Measurements from ENCODE around the gene S100Z. TPM values are rescaled to one million over a fixed set of nuclear protein-coding genes. Genes with fewer than 3 reads are reported as not detected.

S100Z gene
- total and polyA plus RNA-seq, 9 donors: 0.08 to 1.2 (median 0.22) TPM; not detected in 5

DNA sequence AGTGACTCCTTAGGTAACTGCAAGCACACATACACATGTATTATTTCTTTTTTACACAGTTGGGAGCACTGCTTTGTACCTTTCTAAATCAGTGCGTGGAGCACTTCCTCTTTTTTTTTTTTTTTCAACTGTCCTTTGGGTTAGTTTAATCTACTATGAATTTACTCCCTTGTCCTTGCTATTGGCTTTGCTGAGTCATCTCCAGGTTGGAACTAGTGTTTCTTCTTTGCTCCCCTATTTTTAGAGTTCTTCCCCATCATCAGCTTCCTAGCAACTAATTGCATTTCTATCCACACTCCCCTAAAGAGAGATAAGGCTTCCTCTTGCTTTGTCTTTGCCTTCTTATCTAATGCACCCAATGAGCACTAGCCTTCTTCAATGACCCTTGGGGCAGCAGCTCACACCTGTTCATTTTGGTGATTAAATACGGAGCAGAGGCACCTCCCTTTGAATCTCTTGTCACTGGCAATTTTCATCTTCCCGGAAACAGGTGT, 24.3 kb downstream of the S100Z start:
- Histone ChIP-seq H3K4me1 (ENCODE audit: insufficient read depth) (no peaks in the 10 kb centered on the region), H3K36me3 (no peaks in the 10 kb centered on the region), H3K27me3 (no peaks in the 10 kb centered on the region), H3K9me3 (no peaks in the 10 kb centered on the region), H3K27ac (no peak overlapping the region), H3K4me3 (no peak overlapping the region)
- intact Hi-C loops (cut with DNase I): no loop called here
- no peak for DNase-seq
- 21 to 39% (median 33%) methylated on average over 3 of the region's 3 CpGs for WGBS, 3 donors
- TF ChIP-seq EP300 (IDR thresholded peaks at IDR 0.05): no peak
- TF ChIP-seq, protein P1, sequence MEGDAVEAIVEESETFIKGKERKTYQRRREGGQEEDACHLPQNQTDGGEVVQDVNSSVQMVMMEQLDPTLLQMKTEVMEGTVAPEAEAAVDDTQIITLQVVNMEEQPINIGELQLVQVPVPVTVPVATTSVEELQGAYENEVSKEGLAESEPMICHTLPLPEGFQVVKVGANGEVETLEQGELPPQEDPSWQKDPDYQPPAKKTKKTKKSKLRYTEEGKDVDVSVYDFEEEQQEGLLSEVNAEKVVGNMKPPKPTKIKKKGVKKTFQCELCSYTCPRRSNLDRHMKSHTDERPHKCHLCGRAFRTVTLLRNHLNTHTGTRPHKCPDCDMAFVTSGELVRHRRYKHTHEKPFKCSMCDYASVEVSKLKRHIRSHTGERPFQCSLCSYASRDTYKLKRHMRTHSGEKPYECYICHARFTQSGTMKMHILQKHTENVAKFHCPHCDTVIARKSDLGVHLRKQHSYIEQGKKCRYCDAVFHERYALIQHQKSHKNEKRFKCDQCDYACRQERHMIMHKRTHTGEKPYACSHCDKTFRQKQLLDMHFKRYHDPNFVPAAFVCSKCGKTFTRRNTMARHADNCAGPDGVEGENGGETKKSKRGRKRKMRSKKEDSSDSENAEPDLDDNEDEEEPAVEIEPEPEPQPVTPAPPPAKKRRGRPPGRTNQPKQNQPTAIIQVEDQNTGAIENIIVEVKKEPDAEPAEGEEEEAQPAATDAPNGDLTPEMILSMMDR (IDR thresholded peaks at IDR 0.05): no peak
- TF ChIP-seq POLR2A (IDR thresholded peaks at IDR 0.05): no peak

DNA sequence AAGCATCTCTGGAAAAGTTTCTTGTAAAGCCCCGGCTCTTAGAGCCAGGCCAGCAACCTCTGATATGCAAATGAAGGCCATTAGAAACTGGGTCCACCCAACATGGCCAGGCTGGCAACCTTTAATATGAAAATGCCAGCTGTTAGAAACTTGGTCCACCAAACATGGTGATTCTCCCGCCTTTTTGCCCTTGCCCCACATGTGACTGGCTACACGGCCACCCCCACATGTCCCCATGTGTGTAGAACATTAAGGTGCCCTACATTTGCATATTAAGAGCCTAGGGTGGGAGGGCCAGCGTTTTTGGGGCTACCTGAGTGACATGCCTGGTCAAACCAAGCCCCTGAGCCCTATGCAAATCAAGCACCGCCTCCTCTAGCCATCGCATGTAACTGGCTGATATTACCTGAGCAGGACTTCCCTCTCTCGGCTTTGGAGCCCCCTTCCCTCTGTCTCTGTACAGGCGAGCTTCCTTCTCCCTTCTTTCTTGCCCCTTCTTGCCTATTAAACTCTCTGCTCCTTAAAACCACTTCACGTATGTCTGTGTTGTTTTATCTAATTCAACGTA, 39.0 kb downstream of the S100Z start:
- Histone ChIP-seq H3K4me1 (ENCODE audit: insufficient read depth) (no peaks in the 10 kb centered on the region), H3K36me3 (no peaks in the 10 kb centered on the region), H3K4me3 (no peak overlapping the region), H3K27ac (no peak overlapping the region), H3K9me3 (no peaks in the 10 kb centered on the region), H3K27me3 (no peaks in the 10 kb centered on the region)
- TF ChIP-seq POLR2A (IDR thresholded peaks at IDR 0.05) (no peak), EP300 (IDR thresholded peaks at IDR 0.05) (no peak)
- TF ChIP-seq, protein P1 (IDR thresholded peaks at IDR 0.05): no peak
- whole genome bisulfite sequencing, 3 donors: 67 to 80% (median 73%) methylated on average over 10 of the region's 10 CpGs
- intact Hi-C loops (cut with DNase I): no loop called here
- DNase-seq: no peak

DNA sequence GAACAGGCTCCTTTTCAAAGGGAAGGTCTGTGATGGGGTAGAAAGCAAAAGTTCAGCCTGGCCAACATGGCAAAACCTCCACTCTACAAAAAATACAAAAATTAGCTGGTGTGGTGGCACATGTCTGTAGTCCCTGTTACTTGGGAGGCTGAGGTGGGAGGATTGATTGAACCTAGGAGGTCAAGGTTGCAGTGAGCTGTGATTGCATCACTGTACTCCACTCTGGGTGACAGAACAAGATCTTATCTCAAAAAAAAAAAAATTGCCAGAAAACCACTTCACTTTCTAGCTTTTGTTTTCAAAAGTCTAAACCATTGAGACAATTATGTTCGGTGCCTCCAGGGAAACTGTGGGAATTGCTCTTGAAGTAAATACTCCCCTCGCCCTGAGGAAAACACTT, 43.5 kb downstream of the S100Z start:
- Histone ChIP-seq H3K9me3 (no peaks in the 10 kb centered on the region), H3K4me1 (ENCODE audit: insufficient read depth) (no peaks in the 10 kb centered on the region), H3K27me3 (no peaks in the 10 kb centered on the region), H3K4me3 (no peak overlapping the region), H3K27ac (no peak overlapping the region), H3K36me3 (no peaks in the 10 kb centered on the region)
- intact Hi-C loops (cut with DNase I): no loop called here
- TF ChIP-seq EP300 (IDR thresholded peaks at IDR 0.05): no peak
- WGBS, 3 donors: 74 to 82% (median 77%) methylated on average over 2 of the region's 2 CpGs
- no peak for DNase-seq

DNA sequence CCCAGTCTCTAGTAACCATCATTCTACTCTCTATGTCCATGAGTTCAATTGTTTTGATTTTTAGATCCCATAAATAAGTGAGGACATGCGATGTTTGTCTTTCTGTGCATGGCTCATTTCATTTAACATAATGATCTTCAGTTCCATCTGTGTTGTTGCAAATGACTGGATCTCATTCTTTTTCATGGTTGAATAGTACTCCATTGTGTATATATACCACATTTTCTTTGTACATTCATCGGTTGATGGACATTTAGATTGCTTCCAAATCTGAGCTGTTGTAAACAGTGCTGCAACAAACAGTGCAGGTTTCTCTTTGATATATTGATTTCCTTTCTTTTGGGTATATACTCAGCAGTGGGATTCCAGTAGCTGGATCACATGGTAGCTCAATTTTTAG, 46.4 kb downstream of the S100Z start:
- intact Hi-C loops (cut with DNase I): no loop called here
- H3K4me1 ChIP-seq (ENCODE audit: insufficient read depth): no peaks in the 10 kb centered on the region
- 92 to 99% (median 97%) methylated on average over 2 of the region's 2 CpGs for WGBS, 3 donors

DNA sequence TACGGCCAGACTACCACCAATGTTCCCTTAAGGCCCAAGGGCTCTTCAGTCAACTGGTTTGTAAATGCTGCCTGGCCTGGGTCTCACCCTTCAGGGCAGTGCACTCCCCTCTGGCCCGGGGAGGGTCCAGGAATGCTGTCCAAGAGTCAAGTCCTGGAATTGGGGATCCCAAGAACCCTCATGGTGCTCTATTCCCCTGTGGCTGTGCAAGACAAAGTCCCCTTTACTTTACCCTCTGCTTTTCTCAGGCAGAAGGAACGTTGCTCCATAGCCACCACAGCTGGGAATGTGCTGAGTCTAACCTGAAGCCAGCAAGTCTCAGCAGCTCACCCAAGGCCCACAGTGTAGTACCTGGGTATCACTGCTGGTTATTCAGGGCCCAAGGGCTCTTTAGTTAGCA, 51.7 kb downstream of the S100Z start:
- intact Hi-C loops (cut with DNase I): no loop called here
- no peak overlapping the region for H3K4me3 ChIP-seq
- no peaks in the 10 kb centered on the region for H3K36me3 ChIP-seq
- H3K4me1 ChIP-seq (ENCODE audit: insufficient read depth): no peaks in the 10 kb centered on the region
- WGBS, 3 donors: 56 to 75% (median 65%) methylated on average over 3 of the region's 3 CpGs
- TF ChIP-seq EP300 (IDR thresholded peaks at IDR 0.05) (no peak), POLR2A (IDR thresholded peaks at IDR 0.05) (no peak)
- TF ChIP-seq, protein P1 (IDR thresholded peaks at IDR 0.05): no peak
- H3K9me3 ChIP-seq: no peaks in the 10 kb centered on the region
- no peak overlapping the region for H3K27ac ChIP-seq
- H3K27me3 ChIP-seq: no peaks in the 10 kb centered on the region
- no peak for DNase-seq

More for the DNA sequence above, 46.4 kb downstream of the S100Z start:
- H3K27ac ChIP-seq: no peak overlapping the region
- H3K9me3 ChIP-seq: no peaks in the 10 kb centered on the region
- H3K4me3 ChIP-seq: no peak overlapping the region
- TF ChIP-seq, protein P1 (IDR thresholded peaks at IDR 0.05): no peak
- no peak for TF ChIP-seq EP300 (IDR thresholded peaks at IDR 0.05)
- TF ChIP-seq POLR2A (IDR thresholded peaks at IDR 0.05): no peak
- DNase-seq: no peak
- H3K36me3 ChIP-seq: no peaks in the 10 kb centered on the region
- no peaks in the 10 kb centered on the region for H3K27me3 ChIP-seq
